Measurements from ENCODE around the gene FBH1.

The FBH1 gene

GRCh38 chr10:5964736-5965135 lies 74.7 kb downstream of the FBH1 start:
- Histone ChIP-seq H3K4me1 (ENCODE audit: control extremely low read depth in 1 of 4, control insufficient read depth in 4 of 4, insufficient read depth in 4 of 4, low read length in 3 of 4) (no peaks in the 10 kb centered on the region), H3K27me3 (replicated peaks in 2 of 5; ENCODE audit: control insufficient read depth in 4 of 5, insufficient read depth in 5 of 5, low read length in 4 of 5) (no peaks in the 10 kb centered on the region), H3K36me3 (ENCODE audit: control insufficient read depth in 4 of 4, insufficient read depth in 4 of 4, low read length in 3 of 4) (peaks cover 10 to 59% (median 21%) of the 10 kb centered on the region in 4 experiments), H3K4me3 (ENCODE audit: control insufficient read depth in 1 of 7, extremely low read depth in 1 of 7, insufficient read depth in 4 of 7, low read depth in 2 of 7, low read length in 6 of 7) (no peak overlapping the region), H3K9me3 (ENCODE audit: control extremely low read depth in 1 of 5, control insufficient read depth in 4 of 5, insufficient read depth in 2 of 5, low read depth in 1 of 5, low read length in 4 of 5) (no peaks in the 10 kb centered on the region), H3K27ac (ENCODE audit: insufficient read depth in 1 of 2, low read depth in 1 of 2, low read length in 2 of 2, poor library complexity in 1 of 2, severe bottlenecking in 2 of 2) (no peak overlapping the region)
- WGBS (ENCODE audit: insufficient coverage) = 94% methylated on average over 12 of the region's 13 CpGs
- CTCF ChIA-PET = interaction anchor here (2.1 kb wide), 1 partner anchor 12 kb away, joined by 7 read pairs; the partner anchor contains the start of gene IL15RA
- POLR2A ChIA-PET = no interaction called here
- DNase-seq = no peak

DNA sequence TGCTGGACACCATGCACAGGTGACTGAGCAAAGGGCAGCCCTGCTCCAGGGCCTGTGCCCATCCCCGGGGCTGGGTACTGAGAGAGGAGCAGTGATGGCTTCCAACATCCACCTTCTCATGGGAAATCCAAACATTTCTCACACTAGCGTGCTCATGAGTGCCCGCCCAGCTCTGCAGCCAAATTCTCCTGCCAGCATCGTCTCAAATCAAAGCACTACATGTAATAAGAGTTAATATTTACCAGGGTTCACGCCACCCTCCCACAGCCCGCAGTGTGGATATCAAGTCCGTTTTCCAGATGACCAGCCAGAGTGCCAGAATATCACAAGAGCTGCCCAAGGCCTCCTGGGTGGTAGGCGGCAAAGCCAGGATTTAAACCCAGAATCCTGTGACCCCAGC lies 75.2 kb downstream of the FBH1 start:
- no peak overlapping the region for H3K4me3 ChIP-seq (ENCODE audit: control insufficient read depth in 1 of 7, extremely low read depth in 1 of 7, insufficient read depth in 4 of 7, low read depth in 2 of 7, low read length in 6 of 7)
- no peak overlapping the region for H3K27ac ChIP-seq (ENCODE audit: insufficient read depth in 1 of 2, low read depth in 1 of 2, low read length in 2 of 2, poor library complexity in 1 of 2, severe bottlenecking in 2 of 2)
- no peaks in the 10 kb centered on the region for H3K9me3 ChIP-seq (ENCODE audit: control extremely low read depth in 1 of 5, control insufficient read depth in 4 of 5, insufficient read depth in 2 of 5, low read depth in 1 of 5, low read length in 4 of 5)
- ChIA-PET CTCF (interaction anchor here (0.6 to 2.1 kb wide), 2 partner anchors 11 to 422 kb away, joined by 3 to 7 read pairs; partner anchors contain the start of gene IL15RA), POLR2A (no interaction called here)
- H3K36me3 ChIP-seq (ENCODE audit: control insufficient read depth in 4 of 4, insufficient read depth in 4 of 4, low read length in 3 of 4) = peaks cover 10 to 53% (median 19%) of the 10 kb centered on the region in 4 experiments
- no peaks in the 10 kb centered on the region for H3K4me1 ChIP-seq (ENCODE audit: control extremely low read depth in 1 of 4, control insufficient read depth in 4 of 4, insufficient read depth in 4 of 4, low read length in 3 of 4)
- no peaks in the 10 kb centered on the region for H3K27me3 ChIP-seq (replicated peaks in 2 of 5; ENCODE audit: control insufficient read depth in 4 of 5, insufficient read depth in 5 of 5, low read length in 4 of 5)
- DNase-seq = no peak
- WGBS (ENCODE audit: insufficient coverage) = 98% methylated on average over 5 of the region's 8 CpGs

GRCh38 chr10:5968037-5968680 lies 78.1 kb downstream of the FBH1 start:
- H3K27me3 ChIP-seq (replicated peaks in 2 of 5; ENCODE audit: control insufficient read depth in 4 of 5, insufficient read depth in 5 of 5, low read length in 4 of 5) = no peaks in the 10 kb centered on the region
- POLR2A ChIA-PET = no interaction called here
- DNase-seq = no peak
- WGBS (ENCODE audit: insufficient coverage) = 100% methylated on average over 1 of the region's 5 CpGs
- H3K4me3 ChIP-seq (ENCODE audit: control insufficient read depth in 1 of 7, extremely low read depth in 1 of 7, insufficient read depth in 4 of 7, low read depth in 2 of 7, low read length in 6 of 7) = no peak overlapping the region
- CTCF ChIA-PET = interaction anchor here (1.0 kb wide), 1 partner anchor 120 kb away, joined by 3 read pairs; no protein-coding TSS in a partner anchor
- H3K36me3 ChIP-seq (ENCODE audit: control insufficient read depth in 4 of 4, insufficient read depth in 4 of 4, low read length in 3 of 4) = peaks cover 4 to 29% (median 12%) of the 10 kb centered on the region in 4 experiments
- H3K4me1 ChIP-seq (ENCODE audit: control extremely low read depth in 1 of 4, control insufficient read depth in 4 of 4, insufficient read depth in 4 of 4, low read length in 3 of 4) = peaks cover 0 to 11% (median 5%) of the 10 kb centered on the region in 4 experiments
- H3K27ac ChIP-seq (ENCODE audit: insufficient read depth in 1 of 2, low read depth in 1 of 2, low read length in 2 of 2, poor library complexity in 1 of 2, severe bottlenecking in 2 of 2) = no peak overlapping the region
- H3K9me3 ChIP-seq (ENCODE audit: control extremely low read depth in 1 of 5, control insufficient read depth in 4 of 5, insufficient read depth in 2 of 5, low read depth in 1 of 5, low read length in 4 of 5) = no peaks in the 10 kb centered on the region

- ChIA-PET POLR2A (no interaction called here), CTCF (interaction anchor here (1.0 kb wide), 1 partner anchor 119 kb away, joined by 3 read pairs; no protein-coding TSS in a partner anchor)
- 94% methylated on average over 7 of the region's 9 CpGs for WGBS (ENCODE audit: insufficient coverage)
- Histone ChIP-seq H3K4me1 (ENCODE audit: control extremely low read depth in 1 of 4, control insufficient read depth in 4 of 4, insufficient read depth in 4 of 4, low read length in 3 of 4) (peaks cover 0 to 11% (median 5%) of the 10 kb centered on the region in 4 experiments), H3K27ac (ENCODE audit: insufficient read depth in 1 of 2, low read depth in 1 of 2, low read length in 2 of 2, poor library complexity in 1 of 2, severe bottlenecking in 2 of 2) (no peak overlapping the region), H3K27me3 (replicated peaks in 2 of 5; ENCODE audit: control insufficient read depth in 4 of 5, insufficient read depth in 5 of 5, low read length in 4 of 5) (no peaks in the 10 kb centered on the region), H3K9me3 (ENCODE audit: control extremely low read depth in 1 of 5, control insufficient read depth in 4 of 5, insufficient read depth in 2 of 5, low read depth in 1 of 5, low read length in 4 of 5) (no peaks in the 10 kb centered on the region), H3K36me3 (ENCODE audit: control insufficient read depth in 4 of 4, insufficient read depth in 4 of 4, low read length in 3 of 4) (peaks cover 4 to 23% (median 12%) of the 10 kb centered on the region in 4 experiments), H3K4me3 (ENCODE audit: control insufficient read depth in 1 of 7, extremely low read depth in 1 of 7, insufficient read depth in 4 of 7, low read depth in 2 of 7, low read length in 6 of 7) (no peak overlapping the region)
- no peak for DNase-seq
These were observed 78.8 kb downstream of the FBH1 start for GRCh38 chr10:5968681-5969453.

GRCh38 chr10:5970066-5970465 lies 80.0 kb downstream of the FBH1 start:
- H3K4me3 ChIP-seq (ENCODE audit: control insufficient read depth in 1 of 7, extremely low read depth in 1 of 7, insufficient read depth in 4 of 7, low read depth in 2 of 7, low read length in 6 of 7) = no peak overlapping the region
- no peaks in the 10 kb centered on the region for H3K27me3 ChIP-seq (replicated peaks in 2 of 5; ENCODE audit: control insufficient read depth in 4 of 5, insufficient read depth in 5 of 5, low read length in 4 of 5)
- no peak overlapping the region for H3K27ac ChIP-seq (ENCODE audit: insufficient read depth in 1 of 2, low read depth in 1 of 2, low read length in 2 of 2, poor library complexity in 1 of 2, severe bottlenecking in 2 of 2)
- H3K4me1 ChIP-seq (ENCODE audit: control extremely low read depth in 1 of 4, control insufficient read depth in 4 of 4, insufficient read depth in 4 of 4, low read length in 3 of 4) = peaks cover 0 to 11% (median 5%) of the 10 kb centered on the region in 4 experiments
- H3K36me3 ChIP-seq (ENCODE audit: control insufficient read depth in 4 of 4, insufficient read depth in 4 of 4, low read length in 3 of 4) = peaks cover 3 to 14% (median 11%) of the 10 kb centered on the region in 4 experiments
- WGBS (ENCODE audit: insufficient coverage) = no CpG with 5 or more reads among the region's 2 CpGs
- POLR2A ChIA-PET = no interaction called here
- no peak for DNase-seq
- CTCF ChIA-PET = interaction anchor here (0.8 to 1.2 kb wide), 2 partner anchors 10 to 44 kb away, joined by 3 to 4 read pairs; no protein-coding TSS in a partner anchor
- no peaks in the 10 kb centered on the region for H3K9me3 ChIP-seq (ENCODE audit: control extremely low read depth in 1 of 5, control insufficient read depth in 4 of 5, insufficient read depth in 2 of 5, low read depth in 1 of 5, low read length in 4 of 5)

GRCh38 chr10:5970527-5970926 lies 80.5 kb downstream of the FBH1 start:
- no peaks in the 10 kb centered on the region for H3K9me3 ChIP-seq (ENCODE audit: control extremely low read depth in 1 of 5, control insufficient read depth in 4 of 5, insufficient read depth in 2 of 5, low read depth in 1 of 5, low read length in 4 of 5)
- H3K4me1 ChIP-seq (ENCODE audit: control extremely low read depth in 1 of 4, control insufficient read depth in 4 of 4, insufficient read depth in 4 of 4, low read length in 3 of 4) = peaks cover 0 to 15% (median 6%) of the 10 kb centered on the region in 4 experiments
- DNase-seq = no peak
- 96% methylated on average over 2 of the region's 3 CpGs for WGBS (ENCODE audit: insufficient coverage)
- H3K27me3 ChIP-seq (replicated peaks in 2 of 5; ENCODE audit: control insufficient read depth in 4 of 5, insufficient read depth in 5 of 5, low read length in 4 of 5) = no peaks in the 10 kb centered on the region
- H3K36me3 ChIP-seq (ENCODE audit: control insufficient read depth in 4 of 4, insufficient read depth in 4 of 4, low read length in 3 of 4) = peaks cover 2 to 12% (median 10%) of the 10 kb centered on the region in 4 experiments
- no peak overlapping the region for H3K27ac ChIP-seq (ENCODE audit: insufficient read depth in 1 of 2, low read depth in 1 of 2, low read length in 2 of 2, poor library complexity in 1 of 2, severe bottlenecking in 2 of 2)
- H3K4me3 ChIP-seq (ENCODE audit: control insufficient read depth in 1 of 7, extremely low read depth in 1 of 7, insufficient read depth in 4 of 7, low read depth in 2 of 7, low read length in 6 of 7) = no peak overlapping the region
- ChIA-PET POLR2A (no interaction called here), CTCF (interaction anchor here (0.8 to 1.2 kb wide), 2 partner anchors 10 to 44 kb away, joined by 3 to 4 read pairs; no protein-coding TSS in a partner anchor)
